KMS-11 (cell line): Measurements from ENCODE around the gene LPAR6.

ENCODE experiments used
- H2AFZ ChIP-seq: fragments of 200-600 bp; sonication (generic); 2 replicates; pipeline ENCODE4 v1.6.1; 2016; ENCODE audit warnings: antibody characterized with exemption, mixed run types, low read depth
- H3K27ac ChIP-seq: fragments of 200-600 bp; sonication (generic); 2 replicates; pipeline ENCODE4 v1.6.1; 2016; ENCODE audit warnings: mild to moderate bottlenecking, mixed run types
- H3K27me3 ChIP-seq: fragments of 200-600 bp; sonication (generic); 2 replicates; pipeline ENCODE4 v1.6.1; 2017; ENCODE audit warnings: mild to moderate bottlenecking, low read depth, mixed run types, moderate library complexity; ENCODE audit not compliant: insufficient read depth
- H3K36me3 ChIP-seq: fragments of 200-600 bp; sonication (generic); 2 replicates; pipeline ENCODE4 v1.6.1; 2017; ENCODE audit warnings: mild to moderate bottlenecking, mixed run types; ENCODE audit not compliant: insufficient read depth
- H3K4me1 ChIP-seq: fragments of 200-600 bp; sonication (generic); 2 replicates; pipeline ENCODE4 v1.6.1; 2016; ENCODE audit warnings: mild to moderate bottlenecking, low read depth, mixed run types; ENCODE audit not compliant: poor library complexity, severe bottlenecking
- H3K4me2 ChIP-seq: fragments of 200-600 bp; sonication (generic); 2 replicates; pipeline ENCODE4 v1.7.0; 2016; ENCODE audit warnings: mild to moderate bottlenecking, mixed run types
- H3K4me3 ChIP-seq: fragments of 200-600 bp; sonication (generic); IDR thresholded peaks from 2 replicates; pipeline ENCODE4 v1.6.1; 2017; ENCODE audit warnings: low read depth, low read length, mixed read lengths; ENCODE audit not compliant: insufficient read depth
- H3K79me2 ChIP-seq: fragments of 200-600 bp; sonication (generic); 2 replicates; pipeline ENCODE4 v1.6.1; 2016; ENCODE audit warnings: low read depth, mixed run types; ENCODE audit not compliant: insufficient read depth
- H3K9ac ChIP-seq: fragments of 200-600 bp; sonication (generic); 2 replicates; pipeline ENCODE4 v1.6.1; 2016; ENCODE audit warnings: mild to moderate bottlenecking, mixed run types
- H4K20me1 ChIP-seq: fragments of 200-600 bp; sonication (generic); 2 replicates; pipeline ENCODE4 v1.6.1; 2016; ENCODE audit warnings: mild to moderate bottlenecking, mixed run types; ENCODE audit not compliant: insufficient read depth
- TF ChIP-seq, protein P1 (sequence below): fragments of 200-600 bp; sonication (generic); conservative IDR thresholded peaks from 2 replicates; pipeline ENCODE4 v1.6.1; 2017; ENCODE audit warnings: low read depth, mild to moderate bottlenecking, antibody characterized with exemption, low read length, moderate library complexity, mixed read lengths

The LPAR6 gene

DNA sequence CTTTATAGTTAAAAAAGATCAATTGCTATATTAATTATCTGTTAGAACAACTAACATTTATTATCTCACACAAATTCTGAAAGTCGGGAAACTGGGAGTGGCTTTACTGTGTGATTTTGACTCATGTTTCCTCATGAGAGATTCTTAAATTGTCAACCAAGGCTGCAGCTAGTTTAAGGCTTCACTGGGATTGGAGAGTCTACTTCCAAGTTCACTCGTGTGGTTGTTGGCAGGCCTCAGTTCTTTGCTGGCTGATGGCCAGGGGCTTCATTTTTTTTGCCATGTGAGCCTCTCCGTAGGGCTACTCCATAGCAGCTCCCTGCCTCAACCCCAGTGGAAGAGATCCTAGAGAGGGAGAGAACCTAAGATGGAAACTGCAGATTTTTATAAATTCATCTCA lies 24.5 kb upstream of the LPAR6 start:
- Histone ChIP-seq H3K79me2 (no peaks in the 10 kb centered on the region), H2AFZ (no peak overlapping the region), H4K20me1 (no peaks in the 10 kb centered on the region), H3K4me2 (no peak overlapping the region), H3K27me3 (no peaks in the 10 kb centered on the region), H3K36me3 (no peaks in the 10 kb centered on the region), H3K27ac (no peak overlapping the region), H3K4me3 (no peak overlapping the region), H3K4me1 (no peaks in the 10 kb centered on the region), H3K9ac (no peak overlapping the region)
- TF ChIP-seq, protein P1, sequence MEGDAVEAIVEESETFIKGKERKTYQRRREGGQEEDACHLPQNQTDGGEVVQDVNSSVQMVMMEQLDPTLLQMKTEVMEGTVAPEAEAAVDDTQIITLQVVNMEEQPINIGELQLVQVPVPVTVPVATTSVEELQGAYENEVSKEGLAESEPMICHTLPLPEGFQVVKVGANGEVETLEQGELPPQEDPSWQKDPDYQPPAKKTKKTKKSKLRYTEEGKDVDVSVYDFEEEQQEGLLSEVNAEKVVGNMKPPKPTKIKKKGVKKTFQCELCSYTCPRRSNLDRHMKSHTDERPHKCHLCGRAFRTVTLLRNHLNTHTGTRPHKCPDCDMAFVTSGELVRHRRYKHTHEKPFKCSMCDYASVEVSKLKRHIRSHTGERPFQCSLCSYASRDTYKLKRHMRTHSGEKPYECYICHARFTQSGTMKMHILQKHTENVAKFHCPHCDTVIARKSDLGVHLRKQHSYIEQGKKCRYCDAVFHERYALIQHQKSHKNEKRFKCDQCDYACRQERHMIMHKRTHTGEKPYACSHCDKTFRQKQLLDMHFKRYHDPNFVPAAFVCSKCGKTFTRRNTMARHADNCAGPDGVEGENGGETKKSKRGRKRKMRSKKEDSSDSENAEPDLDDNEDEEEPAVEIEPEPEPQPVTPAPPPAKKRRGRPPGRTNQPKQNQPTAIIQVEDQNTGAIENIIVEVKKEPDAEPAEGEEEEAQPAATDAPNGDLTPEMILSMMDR, result no peak

DNA sequence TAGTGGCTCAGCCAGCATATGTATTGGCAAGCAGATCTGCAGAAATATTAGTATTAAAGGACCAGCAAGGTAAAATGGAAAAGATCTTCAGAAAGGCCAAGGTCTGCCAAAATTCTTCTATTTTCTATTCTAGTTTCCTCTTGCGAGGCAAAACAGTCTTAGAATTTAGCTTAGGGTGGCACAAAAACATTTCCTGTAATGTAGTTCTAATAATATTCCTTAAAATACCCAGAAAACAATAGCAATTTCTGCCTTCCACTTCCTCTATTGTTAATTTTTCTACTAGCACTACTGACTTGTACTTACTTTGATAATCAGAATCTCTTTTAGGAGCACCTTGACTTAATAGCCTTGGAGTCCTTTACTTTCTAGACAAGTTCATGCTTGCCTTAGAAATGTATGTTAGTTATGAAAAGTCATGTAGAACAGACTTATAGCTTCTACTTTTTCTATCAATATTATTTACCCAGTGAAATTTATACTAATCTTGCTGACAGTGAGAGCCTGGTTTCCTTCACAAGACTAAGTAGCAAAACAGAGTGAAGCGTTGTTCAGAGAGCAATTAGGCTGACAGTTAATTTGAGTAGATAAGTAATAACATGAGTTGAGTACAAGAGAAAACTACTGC lies 23.9 kb upstream of the LPAR6 start:
- no peaks in the 10 kb centered on the region for H3K79me2 ChIP-seq
- no peak overlapping the region for H3K4me2 ChIP-seq
- no peaks in the 10 kb centered on the region for H3K4me1 ChIP-seq
- H4K20me1 ChIP-seq, result no peaks in the 10 kb centered on the region
- no peak overlapping the region for H3K4me3 ChIP-seq
- TF ChIP-seq, protein P1, result no peak
- no peak overlapping the region for H3K27ac ChIP-seq
- H3K9ac ChIP-seq, result no peak overlapping the region
- H2AFZ ChIP-seq, result no peak overlapping the region
- no peaks in the 10 kb centered on the region for H3K27me3 ChIP-seq
- H3K36me3 ChIP-seq, result no peaks in the 10 kb centered on the region

DNA sequence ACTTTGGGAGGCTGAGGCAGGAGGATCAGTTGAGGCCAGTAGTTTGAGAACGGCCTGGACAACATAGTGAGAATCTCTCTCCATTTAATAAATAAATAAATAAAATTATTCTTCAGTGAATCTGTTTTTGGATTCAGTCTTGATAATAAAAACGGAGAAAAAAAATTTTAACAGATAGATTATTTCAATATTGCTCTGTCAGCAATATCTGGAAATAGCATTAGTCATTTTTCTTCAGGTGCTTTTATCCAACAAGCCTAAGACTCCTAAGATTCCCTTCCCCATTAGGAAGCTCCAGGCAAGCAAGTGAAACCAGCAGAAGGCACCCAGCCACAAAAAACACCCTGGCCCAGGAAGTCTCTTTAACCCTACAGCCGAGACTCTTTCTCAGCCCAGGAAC lies 21.3 kb upstream of the LPAR6 start:
- Histone ChIP-seq H3K79me2 (no peaks in the 10 kb centered on the region), H3K9ac (no peak overlapping the region), H3K36me3 (no peaks in the 10 kb centered on the region), H3K27ac (no peak overlapping the region), H3K4me1 (no peaks in the 10 kb centered on the region), H3K27me3 (no peaks in the 10 kb centered on the region), H3K4me2 (no peak overlapping the region), H3K4me3 (no peak overlapping the region), H4K20me1 (no peaks in the 10 kb centered on the region), H2AFZ (no peak overlapping the region)
- TF ChIP-seq, protein P1, result no peak

GRCh38 chr13:48431987-48432615 lies 19.2 kb upstream of the LPAR6 start:
- Histone ChIP-seq H3K9ac (no peak overlapping the region), H3K36me3 (no peaks in the 10 kb centered on the region), H3K27me3 (no peaks in the 10 kb centered on the region), H3K4me2 (no peak overlapping the region), H4K20me1 (no peaks in the 10 kb centered on the region), H3K4me1 (no peaks in the 10 kb centered on the region), H3K27ac (no peak overlapping the region), H3K4me3 (no peak overlapping the region), H2AFZ (no peak overlapping the region), H3K79me2 (no peaks in the 10 kb centered on the region)
- TF ChIP-seq, protein P1, result no peak
